SH-SY5Y (cell line): ENCODE data around the gene NSL1.

Source experiments
- GATA2 ChIP-seq: IDR thresholded peaks from 2 replicates; pipeline ENCODE4 v1.6.1; 2011; ENCODE audit warnings: mild to moderate bottlenecking, low read depth, low read length
- GATA3 ChIP-seq: IDR thresholded peaks from 2 replicates; pipeline ENCODE4 v1.6.1; 2011; ENCODE audit warnings: low read depth, mild to moderate bottlenecking, low read length, moderate library complexity

DNA sequence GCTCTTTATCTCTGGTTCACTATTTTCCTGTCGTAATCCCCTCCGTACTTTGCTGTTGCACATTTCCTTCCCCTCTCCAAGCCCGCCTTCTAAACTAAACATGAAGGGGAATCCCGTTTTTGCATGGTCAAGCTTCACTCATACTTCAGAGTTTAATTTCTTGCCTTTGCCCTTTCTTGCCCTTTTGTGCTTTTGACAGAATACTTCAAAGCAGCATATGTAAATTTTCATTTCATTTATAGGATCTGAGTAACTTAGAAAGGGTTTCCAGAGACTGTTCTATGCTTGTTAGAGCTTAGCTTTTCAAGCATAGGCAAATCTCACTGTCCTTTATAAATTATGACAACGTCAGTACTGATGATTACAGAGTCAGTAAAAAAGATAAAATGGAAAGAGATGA lies 28.1 kb upstream of the NSL1 start:
- TF ChIP-seq GATA2, result no peak
- TF ChIP-seq GATA3, result no peak
